SK-N-SH treated with all-trans-retinoic acid at 6 μM for 48 hours (cell line): ENCODE data around the gene FAM50B.

Experiments used
- ATAC-seq: fragments of 200-7000 bp; cut with Tn5 transposase; 3 replicates; pipeline ENCODE4 v1.9.1; 2020; ENCODE audit warnings: mild to moderate bottlenecking, moderate library complexity
- ARNTL ChIP-seq: fragments of 450-650 bp; formaldehyde crosslinking; IDR thresholded peaks from 2 replicates; pipeline ENCODE4 v1.5.0; 2020; ENCODE audit warnings: low read depth, mild to moderate bottlenecking, moderate library complexity, borderline replicate concordance
- BACH2 ChIP-seq: fragments of 250-450 bp; sonication (Bioruptor Pico); IDR thresholded peaks from 2 replicates; pipeline ENCODE4 v1.9.0; 2021; ENCODE audit warnings: mild to moderate bottlenecking, borderline replicate concordance
- CREB5 ChIP-seq: fragments of 250-450 bp; sonication (Bioruptor Pico); IDR thresholded peaks from 2 replicates; pipeline ENCODE4 v1.5.1; 2020; ENCODE audit warnings: low read depth, mild to moderate bottlenecking, moderate library complexity
- CSDC2 ChIP-seq: fragments of 250-450 bp; sonication (Bioruptor Pico); IDR thresholded peaks from 2 replicates; pipeline ENCODE4 v1.5.0; 2020; ENCODE audit warnings: mild to moderate bottlenecking, moderate library complexity
- CSRNP3 ChIP-seq: fragments of 250-450 bp; sonication (Bioruptor Pico); IDR thresholded peaks from 2 replicates; pipeline ENCODE4 v1.5.1; 2021; ENCODE audit warnings: mild to moderate bottlenecking, moderate library complexity
- ESRRG ChIP-seq: fragments of 250-450 bp; sonication (Bioruptor Pico); IDR thresholded peaks from 2 replicates; pipeline ENCODE4 v1.6.1; 2021; ENCODE audit warnings: mild to moderate bottlenecking
- GLIS3 ChIP-seq: fragments of 250-450 bp; sonication (Bioruptor Pico); IDR thresholded peaks from 2 replicates; pipeline ENCODE4 v1.5.0; 2020; ENCODE audit warnings: mild to moderate bottlenecking, moderate library complexity
- ISL1 ChIP-seq: fragments of 250-450 bp; sonication (Bioruptor Pico); IDR thresholded peaks from 2 replicates; pipeline ENCODE4 v2.1.2; 2022; ENCODE audit warnings: mild to moderate bottlenecking, moderate library complexity
- OSR1 ChIP-seq: fragments of 250-450 bp; sonication (Bioruptor Pico); IDR thresholded peaks from 2 replicates; pipeline ENCODE4 v1.8.0; 2022; ENCODE audit warnings: moderate library complexity, mild to moderate bottlenecking, inconsistent platforms
- PATZ1 ChIP-seq: fragments of 250-450 bp; sonication (Bioruptor Pico); IDR thresholded peaks from 2 replicates; pipeline ENCODE4 v1.8.0; 2020; ENCODE audit warnings: mild to moderate bottlenecking, moderate library complexity, borderline replicate concordance
- POU6F1 ChIP-seq: fragments of 250-450 bp; sonication (Bioruptor Pico); IDR thresholded peaks from 2 replicates; pipeline ENCODE4 v1.8.0; 2021; ENCODE audit warnings: low read depth, mild to moderate bottlenecking, moderate library complexity, borderline replicate concordance
- PPARA ChIP-seq: fragments of 250-450 bp; sonication (Bioruptor Pico); IDR thresholded peaks from 2 replicates; pipeline ENCODE4 v1.5.0; 2020; ENCODE audit warnings: mild to moderate bottlenecking, borderline replicate concordance
- RARB ChIP-seq: fragments of 250-450 bp; sonication (Bioruptor Pico); IDR thresholded peaks from 2 replicates; pipeline ENCODE4 v1.8.0; 2021; ENCODE audit warnings: mild to moderate bottlenecking, moderate library complexity
- SNAI2 ChIP-seq: fragments of 250-450 bp; sonication (Bioruptor Pico); IDR thresholded peaks from 2 replicates; pipeline ENCODE4 v1.5.0; 2020; ENCODE audit warnings: mild to moderate bottlenecking, moderate library complexity
- TCF4 ChIP-seq: fragments of 250-450 bp; sonication (Bioruptor Pico); IDR thresholded peaks from 2 replicates; pipeline ENCODE4 v1.8.0; 2021; ENCODE audit warnings: mild to moderate bottlenecking, moderate library complexity, borderline replicate concordance
- TOX ChIP-seq: fragments of 250-450 bp; sonication (Bioruptor Pico); IDR thresholded peaks from 2 replicates; pipeline ENCODE4 v1.8.0; 2021; ENCODE audit warnings: mild to moderate bottlenecking, moderate library complexity, borderline replicate concordance
- TSHZ2 ChIP-seq: fragments of 250-450 bp; sonication (Bioruptor Pico); IDR thresholded peaks from 2 replicates; pipeline ENCODE4 v1.5.0; 2020; ENCODE audit warnings: mild to moderate bottlenecking, moderate library complexity
- ZC3H10 ChIP-seq: fragments of 250-450 bp; sonication (Bioruptor Pico); IDR thresholded peaks from 2 replicates; pipeline ENCODE4 v1.5.1; 2021; ENCODE audit warnings: mild to moderate bottlenecking, moderate library complexity
- ZFP3 ChIP-seq: fragments of 250-450 bp; sonication (Bioruptor Pico); IDR thresholded peaks from 2 replicates; pipeline ENCODE4 v1.5.0; 2020; ENCODE audit warnings: mild to moderate bottlenecking, moderate library complexity
- ZFP30 ChIP-seq: fragments of 450-650 bp; formaldehyde crosslinking; IDR thresholded peaks from 2 replicates; pipeline ENCODE4 v1.5.0; 2022; ENCODE audit warnings: mild to moderate bottlenecking, moderate library complexity
- ZNF565 ChIP-seq: fragments of 450-650 bp; formaldehyde crosslinking; conservative IDR thresholded peaks from 2 replicates; pipeline ENCODE4 v1.5.0; 2020; ENCODE audit warnings: low read depth, mild to moderate bottlenecking, moderate library complexity
- ZNF70 ChIP-seq: fragments of 450-650 bp; formaldehyde crosslinking; IDR thresholded peaks from 2 replicates; pipeline ENCODE4 v1.5.0; 2020; ENCODE audit warnings: mild to moderate bottlenecking, moderate library complexity

Gene FAM50B

GRCh38 chr6:3822747-3823445 is 26.3 kb upstream of the FAM50B start:
- ATAC-seq, result no peak
- no peak for TF ChIP-seq ZFP30 (CRISPR knock-in tag)
- no peak for TF ChIP-seq POU6F1 (CRISPR knock-in tag)
- TF ChIP-seq ZFP3, result no peak
- no peak for TF ChIP-seq ESRRG (CRISPR knock-in tag)
- no peak for TF ChIP-seq TCF4 (CRISPR knock-in tag)
- no peak for TF ChIP-seq CREB5 (CRISPR knock-in tag)
- no peak for TF ChIP-seq OSR1 (CRISPR knock-in tag)
- TF ChIP-seq ZNF565 (CRISPR knock-in tag), result no peak
- TF ChIP-seq TSHZ2 (CRISPR knock-in tag), result no peak
- TF ChIP-seq TOX, result no peak
- no peak for TF ChIP-seq BACH2
- TF ChIP-seq RARB (CRISPR knock-in tag), result no peak
- no peak for TF ChIP-seq ZNF70 (CRISPR knock-in tag)
- TF ChIP-seq CSDC2 (CRISPR knock-in tag), result no peak
- TF ChIP-seq ZC3H10 (CRISPR knock-in tag), result no peak
- no peak for TF ChIP-seq GLIS3
- TF ChIP-seq ARNTL (CRISPR knock-in tag), result no peak
- no peak for TF ChIP-seq PATZ1 (CRISPR knock-in tag)
- no peak for TF ChIP-seq SNAI2 (CRISPR knock-in tag)
- TF ChIP-seq PPARA (CRISPR knock-in tag), result no peak
- TF ChIP-seq, all 23 proteins: peak for 0

- no peak for ATAC-seq
- TF ChIP-seq CSRNP3 (CRISPR knock-in tag) (no peak), ARNTL (CRISPR knock-in tag) (no peak), ZNF70 (CRISPR knock-in tag) (no peak), ISL1 (CRISPR knock-in tag) (no peak), TOX (no peak), ESRRG (CRISPR knock-in tag) (no peak), CSDC2 (CRISPR knock-in tag) (no peak), TSHZ2 (CRISPR knock-in tag) (no peak), SNAI2 (CRISPR knock-in tag) (no peak), POU6F1 (CRISPR knock-in tag) (no peak), CREB5 (CRISPR knock-in tag) (no peak)
Measured at GRCh38 chr6:3823671-3824070, 25.5 kb upstream of the FAM50B start.
